Mammary epithelial cell (primary cell): ENCODE results near the gene ATXN1.

Source experiments
- EZH2 ChIP-seq: IDR thresholded peaks from 2 replicates; pipeline ENCODE4 v1.6.1; 2012; ENCODE audit warnings: low read length, inconsistent platforms, borderline replicate concordance
- TF ChIP-seq, protein P1 (sequence below), 2 donors: IDR thresholded peaks in 1 of 2; conservative IDR thresholded peaks in 1 of 2; 2 replicates each; pipeline ENCODE4 v1.5.1; 2011 to 2012; ENCODE audit warnings: inconsistent platforms in 2 of 2, low read length in 2 of 2, mild to moderate bottlenecking in 2 of 2, control low read depth in 1 of 2, low read depth in 1 of 2; ENCODE audit not compliant: insufficient read depth in 1 of 2; ENCODE audit errors: extremely low read depth in 1 of 2

DNA sequence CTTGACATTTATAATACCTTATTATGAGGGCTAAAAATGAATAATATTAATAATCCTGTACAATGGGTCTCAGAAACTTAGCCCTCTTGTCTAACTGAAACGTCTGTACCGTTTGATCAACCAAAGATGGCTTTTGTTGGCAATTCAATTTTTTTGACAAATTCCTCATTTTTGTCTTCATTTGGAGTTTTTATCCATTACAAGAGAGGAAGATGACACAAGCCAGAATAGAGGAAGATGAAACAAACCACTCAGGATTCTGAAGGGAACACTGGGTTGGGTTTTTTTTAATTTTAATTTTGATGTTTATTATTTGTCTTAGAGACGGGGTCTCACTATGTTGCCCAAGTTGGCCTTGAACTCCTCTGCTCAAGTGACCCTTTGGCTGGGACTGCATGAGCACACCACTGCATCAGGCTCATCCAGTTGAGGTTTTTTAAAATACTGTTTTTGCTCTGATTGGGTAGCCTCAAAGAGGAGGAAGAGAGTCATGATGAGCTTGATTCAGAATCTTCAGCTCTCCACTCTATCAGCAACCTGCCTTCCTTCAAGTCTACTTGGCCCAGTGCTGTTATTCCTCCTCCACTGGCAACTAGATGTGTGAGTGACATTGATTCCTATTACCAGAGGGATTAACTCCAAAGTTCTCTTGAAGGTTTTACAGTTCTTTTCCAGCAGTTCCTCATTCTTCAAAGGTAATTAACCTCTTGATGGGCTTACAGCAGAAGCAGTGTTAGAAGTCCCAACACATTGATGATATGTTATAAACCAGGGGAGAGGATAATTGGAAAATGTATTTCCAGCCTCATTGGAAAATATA is 71.3 kb downstream of the ATXN1 start:
- TF ChIP-seq, protein P1, sequence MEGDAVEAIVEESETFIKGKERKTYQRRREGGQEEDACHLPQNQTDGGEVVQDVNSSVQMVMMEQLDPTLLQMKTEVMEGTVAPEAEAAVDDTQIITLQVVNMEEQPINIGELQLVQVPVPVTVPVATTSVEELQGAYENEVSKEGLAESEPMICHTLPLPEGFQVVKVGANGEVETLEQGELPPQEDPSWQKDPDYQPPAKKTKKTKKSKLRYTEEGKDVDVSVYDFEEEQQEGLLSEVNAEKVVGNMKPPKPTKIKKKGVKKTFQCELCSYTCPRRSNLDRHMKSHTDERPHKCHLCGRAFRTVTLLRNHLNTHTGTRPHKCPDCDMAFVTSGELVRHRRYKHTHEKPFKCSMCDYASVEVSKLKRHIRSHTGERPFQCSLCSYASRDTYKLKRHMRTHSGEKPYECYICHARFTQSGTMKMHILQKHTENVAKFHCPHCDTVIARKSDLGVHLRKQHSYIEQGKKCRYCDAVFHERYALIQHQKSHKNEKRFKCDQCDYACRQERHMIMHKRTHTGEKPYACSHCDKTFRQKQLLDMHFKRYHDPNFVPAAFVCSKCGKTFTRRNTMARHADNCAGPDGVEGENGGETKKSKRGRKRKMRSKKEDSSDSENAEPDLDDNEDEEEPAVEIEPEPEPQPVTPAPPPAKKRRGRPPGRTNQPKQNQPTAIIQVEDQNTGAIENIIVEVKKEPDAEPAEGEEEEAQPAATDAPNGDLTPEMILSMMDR (conservative IDR thresholded peaks at IDR 0.05 in 1 of 2, IDR thresholded peaks at IDR 0.05 in 1 of 2; ENCODE audit: extremely low read depth in 1 of 2, insufficient read depth in 1 of 2, low read depth in 1 of 2, low read length in 2 of 2) = no peak
- TF ChIP-seq EZH2 = no peak
